Natural killer cell (primary cell): ENCODE results near the gene ABR. TPM values are rescaled to one million over a fixed set of nuclear protein-coding genes. Genes with fewer than 3 reads are reported as not detected.

ENCODE experiments used
- ATAC-seq, 3 donors: fragments of 150-1000 bp in 2 of 3; fragments of 200-7000 bp in 1 of 3; cut with Tn5 transposase; 1 replicate in 1 of 3; 2 replicates in 2 of 3; pipeline ENCODE4 v1.10.0; 2021; ENCODE audit warnings: mild to moderate bottlenecking in 2 of 3, moderate library complexity in 2 of 3
- DNase-seq, 2 donors: peaks; one replicate each; pipeline versions ENCODE4 v3.0.0 to v3.0.0-alpha.2; 2013 to 2021; ENCODE audit warnings: mixed read lengths in 1 of 2
- H3K27ac ChIP-seq: one replicate; pipeline ENCODE4 v1.5.1; 2013; ENCODE audit warnings: mild to moderate bottlenecking, low read length
- H3K27me3 ChIP-seq: one replicate; pipeline ENCODE4 v1.6.1; 2013; ENCODE audit warnings: low read length; ENCODE audit not compliant: control insufficient read depth, insufficient read depth
- H3K36me3 ChIP-seq: one replicate; pipeline ENCODE4 v1.6.1; 2013; ENCODE audit warnings: low read length; ENCODE audit not compliant: control insufficient read depth, insufficient read depth
- H3K4me1 ChIP-seq: one replicate; pipeline ENCODE4 v1.6.1; 2013; ENCODE audit warnings: low read length; ENCODE audit not compliant: control insufficient read depth, insufficient read depth
- H3K4me3 ChIP-seq: one replicate; pipeline ENCODE4 v1.5.1; 2013; ENCODE audit warnings: low read length
- H3K9me3 ChIP-seq: one replicate; pipeline ENCODE4 v1.6.1; 2013; ENCODE audit warnings: low read length; ENCODE audit not compliant: control insufficient read depth, insufficient read depth
- H3K27ac Mint-ChIP-seq, 2 donors: one replicate each; pipeline ENCODE4 v1.8.0; 2022; ENCODE audit warnings: mild to moderate bottlenecking in 2 of 2, mixed read lengths in 2 of 2, moderate library complexity in 1 of 2
- H3K27me3 Mint-ChIP-seq, 2 donors: one replicate each; pipeline ENCODE4 v1.8.0; 2022; ENCODE audit warnings: low read depth in 2 of 2, mixed read lengths in 2 of 2
- H3K36me3 Mint-ChIP-seq: one replicate; pipeline ENCODE4 v1.8.0; 2022; ENCODE audit warnings: mixed read lengths
- H3K4me1 Mint-ChIP-seq, 2 donors: one replicate each; pipeline ENCODE4 v1.8.0; 2022; ENCODE audit warnings: mixed read lengths in 2 of 2
- H3K4me3 Mint-ChIP-seq: one replicate; pipeline ENCODE4 v1.8.0; 2022; ENCODE audit warnings: mild to moderate bottlenecking, moderate library complexity, mixed read lengths
- H3K9me3 Mint-ChIP-seq, 2 donors: one replicate each; pipeline ENCODE4 v1.8.0; 2022; ENCODE audit warnings: mixed read lengths in 2 of 2
- WGBS: methylation state at CpG from one replicate; pipeline ENCODE4 v1.1.7; 2013; ENCODE audit warnings: missing lambda C conversion rate; ENCODE audit not compliant: insufficient coverage; 5-methylcytosine and 5-hydroxymethylcytosine counted together
- intact Hi-C: fragments of 100-400 bp; cut with micrococcal nuclease; formaldehyde crosslinking; loops from one replicate; pipeline ENCODE4 v1.14.2; 2022
- total RNA-seq, 4 donors: library from RNA; stranded (reverse); fragments of 120-200 nt in 1 of 4; gene quantifications; one replicate each; pipeline versions ENCODE4 v1.2.3 to v1.2.4, GENCODE V29; 2013 to 2022
- TF ChIP-seq, protein P1 (sequence below): fragments of 200-600 bp; IDR thresholded peaks from one replicate; pipeline ENCODE4 v1.8.0; 2022; ENCODE audit warnings: antibody characterized with exemption

ABR gene
- total RNA-seq, 3 donors from 2014 or later (not counting 1 experiment from before 2014, with no cell fraction given): 155 to 215 (median 163) TPM

DNA sequence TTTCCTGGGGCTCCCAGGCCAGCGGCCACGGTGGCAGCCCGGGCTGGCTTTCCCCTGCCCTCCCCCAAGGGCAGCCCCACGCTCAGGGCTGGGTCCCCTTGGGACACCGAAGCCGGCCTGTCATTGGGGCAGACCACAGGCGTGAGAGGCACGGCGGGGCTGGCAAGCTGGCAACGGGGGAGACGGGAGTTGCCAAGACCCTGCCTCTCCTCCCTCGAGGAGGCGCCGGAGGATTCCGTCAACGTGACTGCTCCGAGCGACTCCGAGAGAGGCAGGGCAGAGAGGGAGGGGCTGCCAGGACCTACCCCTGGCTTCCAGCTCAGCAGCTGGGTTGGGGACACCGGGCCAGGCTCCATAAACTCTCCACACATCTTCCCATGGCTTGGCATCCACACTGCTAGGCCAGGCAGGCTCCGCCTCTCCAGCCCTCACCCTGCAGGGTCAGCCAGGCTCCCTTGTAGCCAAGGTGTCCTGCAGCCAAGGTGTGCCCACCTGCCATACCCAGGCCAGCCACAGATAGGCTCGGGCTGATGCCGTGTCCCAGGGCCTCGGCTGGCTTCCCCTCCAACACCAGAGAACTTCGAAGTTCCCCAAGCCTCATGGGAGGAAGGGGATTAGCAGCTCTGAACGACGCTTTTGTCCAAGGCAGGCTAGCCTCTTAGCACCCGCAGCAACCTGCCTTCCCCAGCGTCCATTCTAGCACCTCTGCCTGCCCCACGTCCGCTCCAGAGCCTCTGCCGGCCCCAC lies 157.3 kb downstream of the ABR start:
- peaks cover 6 to 16% of the 10 kb centered on the region in 2 donors for H3K4me1 Mint-ChIP-seq
- TF ChIP-seq, protein P1, sequence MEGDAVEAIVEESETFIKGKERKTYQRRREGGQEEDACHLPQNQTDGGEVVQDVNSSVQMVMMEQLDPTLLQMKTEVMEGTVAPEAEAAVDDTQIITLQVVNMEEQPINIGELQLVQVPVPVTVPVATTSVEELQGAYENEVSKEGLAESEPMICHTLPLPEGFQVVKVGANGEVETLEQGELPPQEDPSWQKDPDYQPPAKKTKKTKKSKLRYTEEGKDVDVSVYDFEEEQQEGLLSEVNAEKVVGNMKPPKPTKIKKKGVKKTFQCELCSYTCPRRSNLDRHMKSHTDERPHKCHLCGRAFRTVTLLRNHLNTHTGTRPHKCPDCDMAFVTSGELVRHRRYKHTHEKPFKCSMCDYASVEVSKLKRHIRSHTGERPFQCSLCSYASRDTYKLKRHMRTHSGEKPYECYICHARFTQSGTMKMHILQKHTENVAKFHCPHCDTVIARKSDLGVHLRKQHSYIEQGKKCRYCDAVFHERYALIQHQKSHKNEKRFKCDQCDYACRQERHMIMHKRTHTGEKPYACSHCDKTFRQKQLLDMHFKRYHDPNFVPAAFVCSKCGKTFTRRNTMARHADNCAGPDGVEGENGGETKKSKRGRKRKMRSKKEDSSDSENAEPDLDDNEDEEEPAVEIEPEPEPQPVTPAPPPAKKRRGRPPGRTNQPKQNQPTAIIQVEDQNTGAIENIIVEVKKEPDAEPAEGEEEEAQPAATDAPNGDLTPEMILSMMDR: no peak
- 93% methylated on average over 32 of the region's 32 CpGs for WGBS

DNA sequence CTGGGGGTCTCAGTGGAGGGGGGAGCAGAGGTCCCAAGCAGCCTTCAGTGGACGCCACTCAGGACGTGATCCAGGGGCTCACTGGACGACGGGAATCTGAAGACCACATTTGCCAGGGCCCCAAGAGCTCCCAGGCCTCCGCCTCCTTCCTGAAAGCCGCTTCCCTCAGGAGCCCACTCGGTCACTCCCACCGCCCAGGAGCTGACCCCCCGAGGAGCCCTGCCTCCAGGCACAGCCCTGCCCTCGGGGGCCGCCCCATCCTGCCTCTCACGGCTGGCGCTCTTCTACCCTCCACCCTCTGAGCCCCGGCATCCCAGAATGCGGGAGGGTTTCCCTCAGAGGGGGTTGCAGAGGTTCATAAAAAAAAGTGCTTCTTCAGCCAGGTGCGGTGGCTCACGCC lies 158.6 kb downstream of the ABR start:
- Mint-ChIP-seq H3K36me3 (no peaks in the 10 kb centered on the region), H3K4me3 (no peak overlapping the region), H3K9me3 (no peaks in the 10 kb centered on the region), H3K4me1 (peaks cover 6 to 16% of the 10 kb centered on the region in 2 donors), H3K27ac (no peak overlapping the region), H3K27me3 (no peaks in the 10 kb centered on the region)
- ATAC-seq (no peak), DNase-seq (no peak)
- no peaks in the 10 kb centered on the region for H3K27me3 ChIP-seq
- 97% methylated on average over 17 of the region's 17 CpGs for WGBS
- no peaks in the 10 kb centered on the region for H3K36me3 ChIP-seq
- no peaks in the 10 kb centered on the region for H3K9me3 ChIP-seq
- no peak overlapping the region for H3K27ac ChIP-seq
- no peaks in the 10 kb centered on the region for H3K4me1 ChIP-seq
- intact Hi-C loops: no loop called here
- no peak overlapping the region for H3K4me3 ChIP-seq
- TF ChIP-seq, protein P1: no peak

More for the DNA sequence above, 157.3 kb downstream of the ABR start:
- no peak overlapping the region for H3K4me3 ChIP-seq
- no peak overlapping the region for H3K27ac Mint-ChIP-seq
- DNase-seq: no peak
- no peaks in the 10 kb centered on the region for H3K9me3 ChIP-seq
- no peaks in the 10 kb centered on the region for H3K36me3 Mint-ChIP-seq
- no peaks in the 10 kb centered on the region for H3K36me3 ChIP-seq
- H3K4me3 Mint-ChIP-seq: no peak overlapping the region
- intact Hi-C loops: no loop called here
- no peak overlapping the region for H3K27ac ChIP-seq
- H3K9me3 Mint-ChIP-seq: no peaks in the 10 kb centered on the region
- H3K27me3 ChIP-seq: no peaks in the 10 kb centered on the region
- no peak for ATAC-seq
- no peaks in the 10 kb centered on the region for H3K4me1 ChIP-seq
- H3K27me3 Mint-ChIP-seq: no peaks in the 10 kb centered on the region

DNA sequence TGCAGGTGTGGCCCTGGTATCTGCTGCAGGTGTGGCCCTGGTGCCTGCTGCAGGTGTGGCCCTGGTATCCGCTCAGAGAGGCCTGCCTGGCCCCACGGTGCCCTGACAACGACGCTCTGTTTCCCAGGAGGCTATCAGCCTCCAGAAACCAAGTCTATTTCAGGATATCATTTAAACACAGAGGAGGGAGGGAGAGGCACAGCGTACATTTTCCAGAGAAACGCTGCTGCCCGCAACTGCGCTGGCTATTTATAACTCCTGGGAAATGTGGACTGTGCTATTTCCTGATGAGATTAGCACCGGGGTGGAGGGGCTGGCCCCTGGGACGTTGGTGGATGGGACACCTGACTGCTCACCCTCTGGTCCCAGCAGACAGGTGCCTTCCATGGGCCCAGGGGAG lies 160.3 kb downstream of the ABR start:
- H3K27me3 Mint-ChIP-seq: no peaks in the 10 kb centered on the region
- H3K4me1 Mint-ChIP-seq: peaks cover 6% of the 10 kb centered on the region in 2 donors
- no peaks in the 10 kb centered on the region for H3K36me3 Mint-ChIP-seq
- Histone ChIP-seq H3K27me3 (no peaks in the 10 kb centered on the region), H3K4me1 (no peaks in the 10 kb centered on the region), H3K9me3 (no peaks in the 10 kb centered on the region), H3K36me3 (no peaks in the 10 kb centered on the region), H3K4me3 (no peak overlapping the region), H3K27ac (no peak overlapping the region)
- H3K27ac Mint-ChIP-seq: peak overlapping the region; percentile 22 to 38
- H3K4me3 Mint-ChIP-seq: no peak overlapping the region
- no peaks in the 10 kb centered on the region for H3K9me3 Mint-ChIP-seq
- DNase-seq: no peak
- TF ChIP-seq, protein P1: no peak
- ATAC-seq: no peak
- WGBS: 86% methylated on average over 10 of the region's 10 CpGs
- intact Hi-C loops: no loop called here

DNA sequence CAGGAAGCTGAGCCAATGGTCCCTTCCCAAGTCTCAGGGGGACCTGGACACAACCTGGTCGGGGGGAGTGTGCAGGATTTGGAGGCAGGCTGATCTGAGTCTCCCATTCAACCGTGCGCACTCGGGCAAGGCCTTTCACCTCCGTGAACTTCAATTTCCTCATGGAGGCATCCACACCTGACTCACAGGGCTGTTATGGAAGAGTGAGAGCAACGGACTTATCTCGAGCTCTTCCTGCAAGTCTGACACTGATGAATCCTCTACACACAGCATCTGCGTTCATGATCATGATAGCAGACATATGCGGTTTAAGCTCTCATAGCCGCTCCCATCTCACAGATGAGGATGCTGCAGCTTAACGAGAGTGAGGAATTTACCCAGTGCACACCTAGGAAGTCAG lies 161.2 kb downstream of the ABR start:
- H3K4me3 ChIP-seq: no peak overlapping the region
- H3K4me3 Mint-ChIP-seq: no peak overlapping the region
- H3K27me3 ChIP-seq: no peaks in the 10 kb centered on the region
- H3K9me3 Mint-ChIP-seq: no peaks in the 10 kb centered on the region
- no peak overlapping the region for H3K27ac ChIP-seq
- no peaks in the 10 kb centered on the region for H3K36me3 Mint-ChIP-seq
- no peaks in the 10 kb centered on the region for H3K9me3 ChIP-seq
- no peak overlapping the region for H3K27ac Mint-ChIP-seq
- no peaks in the 10 kb centered on the region for H3K36me3 ChIP-seq
- TF ChIP-seq, protein P1: no peak
- no peaks in the 10 kb centered on the region for H3K4me1 ChIP-seq
- intact Hi-C loops: no loop called here
- DNase-seq (no peak), ATAC-seq (no peak)
- 97% methylated on average over 10 of the region's 11 CpGs for WGBS
- no peaks in the 10 kb centered on the region for H3K27me3 Mint-ChIP-seq
- peaks cover 6% of the 10 kb centered on the region in 2 donors for H3K4me1 Mint-ChIP-seq
